CD1c-positive myeloid dendritic cell (primary cell): ENCODE measurements around the gene MIEF1.

Experiments used
- DNase-seq: peaks from one replicate; pipeline ENCODE4 v3.0.0-alpha.2; 2016; ENCODE audit errors: extremely low spot score

Gene MIEF1

GRCh38 chr22:39470451-39471291, 31.4 kb upstream of the MIEF1 start:
- DNase-seq, result no peak

GRCh38 chr22:39471381-39472141, 30.5 kb upstream of the MIEF1 start:
- DNase-seq, result no peak

- no peak for DNase-seq
Observed at GRCh38 chr22:39472570-39473556, 29.2 kb upstream of the MIEF1 start.

- no peak for DNase-seq
Observed at GRCh38 chr22:39473851-39474250, 28.2 kb upstream of the MIEF1 start.

GRCh38 chr22:39474351-39475111, 27.6 kb upstream of the MIEF1 start:
- no peak for DNase-seq

- no peak for DNase-seq
Observed at GRCh38 chr22:39475337-39475736, 26.8 kb upstream of the MIEF1 start.

GRCh38 chr22:39475902-39476301, 26.2 kb upstream of the MIEF1 start:
- no peak for DNase-seq

- DNase-seq, result no peak
Observed at GRCh38 chr22:39476664-39477063, 25.4 kb upstream of the MIEF1 start.

GRCh38 chr22:39477542-39477941, 24.5 kb upstream of the MIEF1 start:
- DNase-seq, result no peak

- no peak for DNase-seq
Observed at GRCh38 chr22:39478441-39478850, 23.6 kb upstream of the MIEF1 start.

GRCh38 chr22:39479254-39479653, 22.8 kb upstream of the MIEF1 start:
- DNase-seq, result no peak

- DNase-seq, result no peak
Observed at GRCh38 chr22:39480557-39480956, 21.5 kb upstream of the MIEF1 start.

GRCh38 chr22:39481054-39481453, 21.0 kb upstream of the MIEF1 start:
- DNase-seq, result no peak

GRCh38 chr22:39481595-39481994, 20.5 kb upstream of the MIEF1 start:
- DNase-seq, result no peak

- DNase-seq, result no peak
Observed at GRCh38 chr22:39482768-39483167, 19.3 kb upstream of the MIEF1 start.

GRCh38 chr22:39486951-39487825, 14.9 kb upstream of the MIEF1 start:
- DNase-seq, result no peak

- no peak for DNase-seq
Observed at GRCh38 chr22:39487826-39488520, 14.1 kb upstream of the MIEF1 start.

- DNase-seq, result no peak
Observed at GRCh38 chr22:39488563-39489083, 13.5 kb upstream of the MIEF1 start.
